ENCODE measurements around the gene SPATS2.

GRCh38 chr12:49558526-49558925 lies 191.3 kb downstream of the SPATS2 start:
- TF ChIP-seq CTCF (IDR thresholded peaks at IDR 0.05) (no peak), POLR2A (IDR thresholded peaks at IDR 0.05) (no peak)

Data from heart left ventricle (tissue), 13 donors.